Tibial nerve (tissue), 4 donors: ENCODE data around the gene KLHL13.

Experiments
- CTCF ChIP-seq, 5 experiments: fragments of 200-600 bp in 3 of 5; fragments of 450-650 bp in 2 of 5; sonication (generic) in 3 of 5; IDR thresholded peaks; one replicate each; pipeline ENCODE4 v1.5.1; 2016 to 2019; ENCODE audit warnings: antibody characterized with exemption in 5 of 5, mild to moderate bottlenecking in 3 of 5, moderate library complexity in 2 of 5
- EP300 ChIP-seq, 2 donors: sonication (generic); formaldehyde crosslinking; IDR thresholded peaks; one replicate each; pipeline ENCODE4 v1.6.1; 2017; ENCODE audit warnings: antibody characterized with exemption in 2 of 2, mild to moderate bottlenecking in 1 of 2
- POLR2A ChIP-seq, 2 donors: fragments of 450-650 bp; IDR thresholded peaks; one replicate each; pipeline ENCODE4 v1.6.1; 2017; ENCODE audit warnings: antibody characterized with exemption in 2 of 2, mild to moderate bottlenecking in 2 of 2, moderate library complexity in 2 of 2

GRCh38 chrX:118022753-118023152, 93.9 kb downstream of the KLHL13 start:
- no peak for TF ChIP-seq CTCF (IDR thresholded peaks at IDR 0.05)
- no peak for TF ChIP-seq POLR2A (IDR thresholded peaks at IDR 0.05)
- no peak for TF ChIP-seq EP300 (IDR thresholded peaks at IDR 0.05)
